Measurements from ENCODE around the gene CBFA2T2. TPM values are rescaled to one million over a fixed set of nuclear protein-coding genes. Genes with fewer than 3 reads are reported as not detected.

The CBFA2T2 gene
- total RNA-seq, 3 donors from 2014 or later (not counting 1 experiment from before 2014, with no cell fraction given): 16.5 to 27.5 (median 18.5) TPM

DNA sequence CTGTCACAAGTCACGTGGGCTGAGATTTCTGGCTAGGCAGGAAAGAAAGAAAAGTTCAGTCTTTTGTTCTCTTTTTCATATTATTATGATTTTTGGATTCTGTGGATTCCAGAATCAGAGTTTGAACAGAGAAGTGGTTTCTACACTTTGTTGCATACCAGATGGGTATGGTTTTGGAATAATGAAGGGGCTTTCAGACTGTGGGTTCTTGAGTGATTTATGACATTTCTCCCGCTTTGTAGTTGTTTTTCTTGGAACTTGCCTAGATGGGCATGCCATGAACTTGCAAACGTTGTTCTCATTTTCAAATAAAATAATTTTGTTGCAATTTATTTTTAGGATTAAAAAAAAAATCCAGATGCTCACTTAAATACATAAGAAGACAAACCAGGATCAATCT lies 34.4 kb downstream of the CBFA2T2 start:
- H3K36me3 ChIP-seq (ENCODE audit: control insufficient read depth, insufficient read depth, low read length): peaks cover 4% of the 10 kb centered on the region
- DNase-seq: no peak
- H3K27ac Mint-ChIP-seq: no peak overlapping the region
- no peaks in the 10 kb centered on the region for H3K27me3 ChIP-seq (ENCODE audit: control insufficient read depth, insufficient read depth, low read length)
- peaks cover 9 to 19% of the 10 kb centered on the region in 2 donors for H3K4me1 Mint-ChIP-seq
- 75% methylated on average over 1 of the region's 3 CpGs for WGBS (ENCODE audit: insufficient coverage)
- H3K4me1 ChIP-seq (ENCODE audit: control insufficient read depth, insufficient read depth, low read length): no peaks in the 10 kb centered on the region
- H3K4me3 ChIP-seq (ENCODE audit: low read length): no peak overlapping the region
- no peaks in the 10 kb centered on the region for H3K9me3 Mint-ChIP-seq
- no peaks in the 10 kb centered on the region for H3K9me3 ChIP-seq (ENCODE audit: control insufficient read depth, insufficient read depth, low read length)
- no peak overlapping the region for H3K4me3 Mint-ChIP-seq
- no peaks in the 10 kb centered on the region for H3K27me3 Mint-ChIP-seq (ENCODE audit: low read depth in 2 of 2)
- TF ChIP-seq, protein P1, sequence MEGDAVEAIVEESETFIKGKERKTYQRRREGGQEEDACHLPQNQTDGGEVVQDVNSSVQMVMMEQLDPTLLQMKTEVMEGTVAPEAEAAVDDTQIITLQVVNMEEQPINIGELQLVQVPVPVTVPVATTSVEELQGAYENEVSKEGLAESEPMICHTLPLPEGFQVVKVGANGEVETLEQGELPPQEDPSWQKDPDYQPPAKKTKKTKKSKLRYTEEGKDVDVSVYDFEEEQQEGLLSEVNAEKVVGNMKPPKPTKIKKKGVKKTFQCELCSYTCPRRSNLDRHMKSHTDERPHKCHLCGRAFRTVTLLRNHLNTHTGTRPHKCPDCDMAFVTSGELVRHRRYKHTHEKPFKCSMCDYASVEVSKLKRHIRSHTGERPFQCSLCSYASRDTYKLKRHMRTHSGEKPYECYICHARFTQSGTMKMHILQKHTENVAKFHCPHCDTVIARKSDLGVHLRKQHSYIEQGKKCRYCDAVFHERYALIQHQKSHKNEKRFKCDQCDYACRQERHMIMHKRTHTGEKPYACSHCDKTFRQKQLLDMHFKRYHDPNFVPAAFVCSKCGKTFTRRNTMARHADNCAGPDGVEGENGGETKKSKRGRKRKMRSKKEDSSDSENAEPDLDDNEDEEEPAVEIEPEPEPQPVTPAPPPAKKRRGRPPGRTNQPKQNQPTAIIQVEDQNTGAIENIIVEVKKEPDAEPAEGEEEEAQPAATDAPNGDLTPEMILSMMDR (IDR thresholded peaks at IDR 0.05): no peak
- intact Hi-C loops (cut with micrococcal nuclease): no loop called here
- ATAC-seq: no peak
- H3K36me3 Mint-ChIP-seq: no peaks in the 10 kb centered on the region
- no peak overlapping the region for H3K27ac ChIP-seq (ENCODE audit: low read length)

DNA sequence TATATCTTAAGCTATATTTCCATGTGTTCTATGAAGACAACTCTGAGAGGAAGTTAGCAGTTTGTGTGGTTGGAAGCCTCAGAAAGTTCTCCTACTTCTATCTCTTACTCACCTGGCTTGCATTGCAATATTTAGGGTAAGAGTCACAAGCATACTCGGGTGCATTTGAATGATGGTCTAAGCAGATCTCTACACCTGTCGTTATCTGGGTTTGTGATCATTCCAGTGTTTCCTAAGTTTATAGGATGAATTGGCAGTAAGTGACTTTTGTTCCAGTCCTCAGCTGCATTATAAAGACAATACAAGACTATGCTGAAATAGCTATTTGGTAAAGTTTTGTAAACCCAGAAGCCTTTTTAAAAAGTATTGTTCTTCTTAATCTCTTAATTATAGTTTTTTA lies 36.9 kb downstream of the CBFA2T2 start:
- Histone ChIP-seq H3K9me3 (ENCODE audit: control insufficient read depth, insufficient read depth, low read length) (no peaks in the 10 kb centered on the region), H3K36me3 (ENCODE audit: control insufficient read depth, insufficient read depth, low read length) (peaks cover 4% of the 10 kb centered on the region), H3K27me3 (ENCODE audit: control insufficient read depth, insufficient read depth, low read length) (no peaks in the 10 kb centered on the region), H3K4me3 (ENCODE audit: low read length) (no peak overlapping the region), H3K27ac (ENCODE audit: low read length) (no peak overlapping the region), H3K4me1 (ENCODE audit: control insufficient read depth, insufficient read depth, low read length) (no peaks in the 10 kb centered on the region)
- intact Hi-C loops (cut with micrococcal nuclease): no loop called here
- Mint-ChIP-seq H3K4me3 (no peak overlapping the region), H3K27ac (no peak overlapping the region), H3K27me3 (ENCODE audit: low read depth in 2 of 2) (no peaks in the 10 kb centered on the region), H3K9me3 (no peaks in the 10 kb centered on the region), H3K36me3 (no peaks in the 10 kb centered on the region), H3K4me1 (peaks cover 10 to 21% of the 10 kb centered on the region in 2 donors)
- ATAC-seq (no peak), DNase-seq (no peak)
- TF ChIP-seq, protein P1 (IDR thresholded peaks at IDR 0.05): no peak
- WGBS (ENCODE audit: insufficient coverage): 53% methylated on average over 2 of the region's 2 CpGs

DNA sequence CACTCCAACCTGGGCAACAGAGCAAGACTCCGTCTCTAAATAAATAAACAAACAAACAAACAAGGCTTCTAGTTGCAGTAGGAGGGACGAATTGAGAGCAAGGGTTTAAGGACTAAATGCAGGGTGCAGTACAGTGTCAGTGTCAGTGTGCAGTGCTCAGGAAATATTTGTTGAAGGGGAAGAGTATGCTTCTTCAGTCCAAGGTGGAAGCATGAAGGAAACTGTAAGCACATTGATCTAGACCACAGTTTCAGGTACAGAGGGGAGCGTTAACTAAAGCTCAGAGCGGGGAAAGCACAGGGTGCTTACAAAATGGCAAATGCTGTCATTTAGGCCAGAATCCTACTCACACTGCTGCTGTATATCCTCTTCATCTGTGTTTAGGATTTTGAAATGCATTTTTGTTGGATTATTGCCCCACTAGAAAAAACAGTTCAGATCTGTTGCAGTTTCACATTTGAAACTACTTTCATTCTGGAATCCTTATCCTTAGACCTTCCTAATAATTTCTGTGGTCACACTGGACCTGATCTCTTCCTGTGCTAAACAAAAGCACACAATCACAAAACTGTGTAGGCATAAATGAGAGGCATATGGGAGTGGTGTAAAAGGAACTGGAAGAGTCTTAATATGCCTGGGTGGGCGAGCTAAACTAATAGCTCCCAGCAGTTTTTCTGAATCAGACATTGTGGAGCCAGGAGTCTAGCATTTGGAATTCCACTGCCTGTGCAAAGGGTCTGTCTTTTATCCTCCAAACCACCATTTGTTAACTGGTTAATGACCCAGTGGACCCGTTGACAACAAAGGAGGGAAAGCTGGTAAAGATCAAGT lies 41.4 kb downstream of the CBFA2T2 start:
- TF ChIP-seq, protein P1 (IDR thresholded peaks at IDR 0.05): no peak
- H3K4me3 Mint-ChIP-seq: no peak overlapping the region

More for the DNA sequence above, 41.4 kb downstream of the CBFA2T2 start:
- peak overlapping the region in 1 of 2 donors; percentile 15 for H3K27ac Mint-ChIP-seq
- H3K4me1 ChIP-seq (ENCODE audit: control insufficient read depth, insufficient read depth, low read length): no peaks in the 10 kb centered on the region
- 90% methylated on average over 4 of the region's 6 CpGs for WGBS (ENCODE audit: insufficient coverage)
- no peaks in the 10 kb centered on the region for H3K27me3 ChIP-seq (ENCODE audit: control insufficient read depth, insufficient read depth, low read length)
- H3K4me1 Mint-ChIP-seq: peaks cover 15 to 25% of the 10 kb centered on the region in 2 donors
- no peaks in the 10 kb centered on the region for H3K9me3 ChIP-seq (ENCODE audit: control insufficient read depth, insufficient read depth, low read length)
- no peak overlapping the region for H3K4me3 ChIP-seq (ENCODE audit: low read length)
- H3K36me3 ChIP-seq (ENCODE audit: control insufficient read depth, insufficient read depth, low read length): peaks cover 2% of the 10 kb centered on the region
- intact Hi-C loops (cut with micrococcal nuclease): no loop called here
- ATAC-seq (no peak), DNase-seq (no peak)
- no peak overlapping the region for H3K27ac ChIP-seq (ENCODE audit: low read length)
- no peaks in the 10 kb centered on the region for H3K27me3 Mint-ChIP-seq (ENCODE audit: low read depth in 2 of 2)
- H3K36me3 Mint-ChIP-seq: no peaks in the 10 kb centered on the region
- no peaks in the 10 kb centered on the region for H3K9me3 Mint-ChIP-seq
